Measurements from ENCODE around the gene ZNF420. TPM values are rescaled to one million over a fixed set of nuclear protein-coding genes. Genes with fewer than 3 reads are reported as not detected.
"Not testable (repeated sequence)": the region's sequence is repeated elsewhere in the genome, so short reads cannot be mapped to it uniquely, and the experiment has no call there.

The ZNF420 gene
- polyA plus RNA-seq (ENCODE audit: insufficient read depth in 1 of 5, insufficient read length in 5 of 5, low replicate concordance in 1 of 5): 10 to 100 TPM; 14.5 to 24.8 (median 20.5) TPM
- long read RNA-seq, donor 1, transcript ZNF420-202 (5 exons, 3,535 nt): major isoform, 6 of 6 reads
- long read RNA-seq, donor 1, partial matches to known transcripts: 0 of 6 reads
- long read RNA-seq, donor 1, other reads (novel, unspliced or antisense): 0 of 6 reads
- long read RNA-seq, donor 2, partial matches to known transcripts: 32 of 35 reads
- long read RNA-seq, donor 2, other reads (novel, unspliced or antisense): 0 of 35 reads
- long read RNA-seq, donor 3, partial matches to known transcripts: 0 of 3 reads
- long read RNA-seq, donor 3, other reads (novel, unspliced or antisense): 0 of 3 reads
- long read RNA-seq, donor 4, partial matches to known transcripts: 0 of 1 reads
- long read RNA-seq, donor 4, other reads (novel, unspliced or antisense): 0 of 1 reads
- long read RNA-seq, donor 5, partial matches to known transcripts: 0 of 4 reads
- long read RNA-seq, donor 5, other reads (novel, unspliced or antisense): 0 of 4 reads
- long read RNA-seq, donor 6, transcript ZNF420-202 (5 exons, 3,535 nt): major isoform, 8 of 9 reads
- long read RNA-seq, donor 6, partial matches to known transcripts: 0 of 9 reads
- long read RNA-seq, donor 6, other reads (novel, unspliced or antisense): 0 of 9 reads
- long read RNA-seq, donor 7, partial matches to known transcripts: 0 of 4 reads
- long read RNA-seq, donor 7, other reads (novel, unspliced or antisense): 0 of 4 reads
- long read RNA-seq, donor 8, partial matches to known transcripts: 32 of 33 reads
- long read RNA-seq, donor 8, other reads (novel, unspliced or antisense): 0 of 33 reads

DNA sequence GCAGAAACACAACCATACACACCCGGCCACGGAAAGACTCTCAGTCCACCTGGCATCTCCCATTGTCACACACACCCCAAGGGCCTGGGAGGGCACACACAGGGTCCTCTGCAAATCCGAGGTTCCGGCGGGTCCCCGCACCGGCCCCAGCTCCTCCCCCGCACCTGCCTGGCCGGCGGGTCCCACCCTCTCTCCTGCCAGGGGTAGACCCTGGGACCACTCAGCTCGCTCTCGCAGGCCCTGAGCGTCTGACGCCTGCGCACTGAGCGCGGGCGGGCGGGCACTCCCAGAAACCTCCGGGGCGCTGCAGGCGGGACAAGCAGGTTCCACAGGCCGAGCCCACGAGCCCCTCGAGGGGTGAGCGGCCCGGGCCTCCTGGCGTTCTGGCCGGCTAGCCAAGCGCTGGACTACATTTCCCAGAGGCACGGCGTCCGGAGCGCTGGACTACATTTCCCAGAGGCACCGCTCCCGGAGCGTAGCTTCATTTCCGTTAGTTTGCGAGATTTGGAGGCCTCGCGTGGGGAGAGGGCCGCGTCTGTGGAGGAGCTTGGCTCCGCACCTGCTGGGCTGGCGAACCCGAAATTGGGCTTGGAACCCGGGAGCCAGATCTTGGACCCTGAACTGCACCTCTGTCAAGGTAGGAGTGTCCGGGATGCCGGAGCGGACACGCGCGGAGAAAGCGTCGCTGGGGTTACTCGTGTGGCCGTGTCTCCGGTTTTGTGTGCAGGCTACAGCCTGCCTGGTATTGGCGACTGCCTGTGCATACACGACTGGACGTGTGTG is at the start of gene ZNF420:
TSS of gene ZNF420 (plus strand) at position 500 of the 783 bp plus-strand sequence. CDS start 10,686 bp downstream, outside the sequence.
- peak; percentile 92 to 93 for DNase-seq

DNA sequence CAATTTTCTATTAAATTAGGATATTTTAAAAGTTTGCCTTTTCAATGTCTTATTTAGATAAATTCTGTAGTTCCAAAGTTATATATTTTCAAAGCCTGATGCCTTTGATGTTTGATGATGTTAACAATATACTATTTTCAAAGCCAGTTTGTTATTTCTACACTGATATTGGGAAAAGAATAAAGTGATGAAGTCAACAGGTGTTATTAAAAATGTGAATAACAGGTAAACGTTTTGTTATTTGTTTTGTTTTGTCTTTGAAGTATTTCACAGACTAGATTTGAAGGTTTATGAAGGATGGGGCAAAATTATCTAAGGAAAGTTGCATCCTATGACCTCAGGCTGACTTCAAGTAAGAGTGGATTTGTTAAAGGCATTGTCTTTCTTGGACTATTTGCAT is 33.1 kb upstream of the ZNF420 start:
- DNase-seq: no peak

GRCh38 chr19:37055330-37055729 is 22.9 kb upstream of the ZNF420 start:
- DNase-seq: no peak

DNA sequence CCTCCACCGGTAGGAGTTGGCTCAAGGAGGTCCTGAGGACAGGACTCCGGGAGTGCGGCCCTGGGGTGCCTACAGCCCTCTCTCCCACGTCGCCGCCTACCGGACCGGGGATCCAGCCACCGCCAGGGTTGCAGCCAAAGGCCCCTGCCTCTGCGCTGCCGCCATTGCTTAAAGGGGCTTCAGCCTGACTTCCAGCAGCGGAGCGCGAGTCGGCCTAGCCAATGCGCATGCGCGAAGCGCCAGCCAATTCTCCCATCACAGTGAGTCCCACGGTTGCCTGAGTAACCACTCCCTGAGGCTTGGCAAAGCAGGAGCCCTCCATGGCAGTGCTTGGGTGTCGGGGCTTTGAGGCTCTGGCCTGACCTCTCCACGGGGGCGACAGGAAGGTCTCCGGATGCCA is 21.5 kb upstream of the ZNF420 start:
- DNase-seq: no peak

DNA sequence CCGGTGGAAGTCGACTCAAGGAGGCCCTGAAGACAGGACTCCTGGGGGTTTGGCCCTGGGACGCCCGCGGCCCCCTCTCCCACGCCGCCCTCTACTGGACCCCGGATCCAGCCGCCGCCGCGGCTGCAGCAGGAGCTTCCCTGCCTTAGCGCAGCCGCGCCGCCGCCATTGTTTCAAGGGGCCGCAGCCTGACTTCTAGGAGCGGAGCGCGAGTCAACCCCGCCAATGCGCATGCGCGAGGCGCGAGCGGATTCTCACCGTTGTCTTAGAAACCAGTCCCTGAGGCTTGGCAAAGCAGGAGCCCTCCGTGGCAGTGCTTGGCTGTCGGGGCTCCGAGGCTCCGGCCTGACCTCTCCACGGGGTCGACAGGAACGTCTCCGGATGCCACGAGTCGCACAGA is 19.1 kb upstream of the ZNF420 start:
- no peak for DNase-seq

DNA sequence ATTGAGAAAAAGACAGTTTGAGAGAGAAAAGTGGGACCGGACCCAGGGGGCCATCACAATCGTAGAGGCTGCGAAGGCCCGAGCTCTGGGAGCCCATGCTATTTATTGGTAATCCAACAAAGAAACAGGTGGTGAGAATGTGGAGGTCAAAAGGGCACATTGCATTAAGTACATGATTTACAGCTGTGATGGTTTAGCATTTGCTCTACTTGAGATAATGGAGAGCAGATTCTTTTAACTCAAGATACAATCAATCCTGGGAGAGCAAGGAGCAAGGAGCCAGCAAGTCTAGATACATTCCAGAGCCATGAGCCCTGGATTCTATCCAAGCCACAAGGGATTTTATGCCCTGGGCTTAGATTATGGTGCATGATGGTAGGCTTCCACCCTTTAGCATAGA is 13.3 kb upstream of the ZNF420 start:
- not testable (repeated sequence) for DNase-seq

DNA sequence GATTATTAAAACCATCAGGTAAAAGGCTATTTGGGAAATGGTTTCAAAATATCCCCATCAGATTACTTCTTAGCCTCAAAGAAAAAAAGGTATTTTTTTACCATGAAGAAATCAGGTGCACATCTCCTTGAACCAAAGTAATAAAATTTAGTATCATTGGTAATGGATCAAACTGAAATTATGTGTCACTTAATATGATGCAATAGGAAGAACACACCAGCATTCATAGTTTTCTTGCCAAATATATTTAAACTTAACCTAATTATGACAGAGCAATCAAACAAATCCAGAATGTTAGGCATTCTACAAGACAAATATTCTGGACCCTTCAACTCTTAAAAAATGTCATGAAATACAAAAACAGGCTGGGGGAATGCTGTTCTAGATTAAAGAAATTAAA is 4.1 kb upstream of the ZNF420 start:
- DNase-seq: no peak

DNA sequence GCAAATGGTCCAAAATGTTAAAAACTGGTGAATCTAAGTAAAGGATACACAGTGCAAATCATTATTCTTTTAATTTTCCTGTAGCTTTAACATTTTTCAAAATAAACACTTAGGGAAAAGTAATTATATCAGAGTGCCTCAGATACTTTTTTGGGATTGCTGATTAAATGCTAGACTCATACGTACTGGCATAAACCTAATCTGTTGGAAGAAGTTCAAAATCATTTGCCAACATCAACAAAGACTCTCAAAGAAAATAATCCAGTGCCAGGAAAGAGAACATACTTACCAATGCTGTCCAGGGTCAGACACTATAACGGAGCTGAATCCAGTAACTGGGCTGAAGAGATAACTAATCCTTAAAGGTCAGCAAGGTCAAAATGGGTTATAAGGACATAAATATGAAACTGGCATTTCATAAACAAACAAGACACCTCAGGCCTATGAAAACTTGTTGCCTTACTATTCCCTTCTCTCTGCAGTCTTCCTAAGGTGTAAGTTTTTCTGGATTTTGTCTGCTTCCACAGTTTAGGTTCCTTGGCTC is 3.3 kb upstream of the ZNF420 start:
- DNase-seq: no peak

DNA sequence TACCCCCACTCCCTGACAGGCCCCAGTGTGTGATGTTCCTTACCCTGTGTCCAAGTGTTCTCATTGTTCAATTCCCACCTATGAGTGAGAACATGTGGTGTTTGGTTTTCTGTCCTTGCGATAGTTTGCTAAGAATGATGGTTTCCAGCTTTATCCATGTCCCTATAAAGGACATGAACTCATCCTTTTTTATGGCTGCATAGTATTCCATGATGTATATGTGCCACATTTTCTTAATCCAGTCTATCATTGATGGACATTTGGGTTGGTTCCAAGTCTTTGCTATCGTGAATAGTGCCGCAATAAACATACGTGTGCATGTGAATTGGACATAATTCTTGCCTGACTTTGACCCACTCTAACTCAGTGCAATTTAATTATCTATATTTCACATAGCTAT is 1.7 kb upstream of the ZNF420 start:
- not testable (repeated sequence) for DNase-seq

DNA sequence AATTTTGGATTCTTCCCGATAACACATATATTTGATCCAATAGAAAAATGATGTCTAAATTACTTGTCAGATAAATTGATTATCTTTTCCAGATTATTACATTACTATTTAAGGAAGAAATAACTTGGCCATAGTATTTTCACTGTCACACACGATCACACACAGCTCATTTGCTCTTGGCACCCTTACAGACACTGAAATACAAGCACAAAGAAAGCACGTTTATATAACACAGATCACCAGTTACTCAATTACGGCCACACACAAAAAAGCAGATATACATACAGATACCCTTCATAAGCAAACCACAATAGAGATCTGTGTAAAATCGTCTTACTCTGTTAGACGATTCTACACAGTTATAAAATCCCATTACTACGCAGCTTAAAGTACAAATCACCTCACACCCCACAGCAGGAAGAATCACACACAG is 716 bp upstream of the ZNF420 start:
- DNase-seq: peak; percentile 83 to 84

DNA sequence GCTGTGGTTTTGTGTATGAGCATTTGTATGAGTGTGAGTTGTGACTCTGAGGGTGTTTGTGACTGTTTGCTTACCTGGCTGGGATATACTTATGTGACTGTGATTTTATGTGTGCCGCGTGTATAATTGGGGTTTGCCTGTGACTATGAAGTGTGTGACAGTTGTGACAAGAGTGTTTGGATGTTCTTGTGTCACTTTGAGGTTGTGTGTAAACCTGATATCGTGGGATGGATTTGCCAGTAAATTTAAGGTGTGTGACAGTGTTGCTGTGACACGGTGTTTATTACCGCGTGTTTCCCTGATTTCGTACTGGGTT is 442 bp downstream of the ZNF420 start:
- no peak for DNase-seq

GRCh38 chr19:37079238-37079637 is 1.0 kb downstream of the ZNF420 start:
- peak in 1 of 2 donors; percentile 3 for DNase-seq

- DNase-seq: no peak
Observed at GRCh38 chr19:37082307-37082706, 4.1 kb downstream of the ZNF420 start.

- DNase-seq: no peak
Observed at GRCh38 chr19:37087110-37087509, 8.9 kb downstream of the ZNF420 start.

- DNase-seq: no peak
Observed at GRCh38 chr19:37095859-37096258, 17.6 kb downstream of the ZNF420 start.

DNA sequence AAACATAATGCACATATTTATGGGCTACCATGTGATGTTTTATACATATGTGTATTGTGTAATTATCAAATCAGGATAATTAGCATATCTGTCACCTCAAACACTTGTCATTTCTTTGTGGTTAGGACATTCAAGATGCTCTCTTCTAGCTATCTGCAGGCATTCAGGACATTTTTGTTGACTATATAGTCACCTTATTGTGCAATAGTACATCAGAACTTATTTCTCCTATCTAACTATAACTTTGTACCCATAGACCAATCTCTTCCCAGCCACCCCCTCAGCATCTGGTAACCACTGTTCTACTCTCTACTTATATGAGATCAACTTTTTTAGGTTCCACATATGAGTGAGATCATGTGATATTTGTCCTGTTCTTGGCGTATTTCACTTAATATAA is 20.3 kb downstream of the ZNF420 start:
- no peak for DNase-seq

- not testable (repeated sequence) for DNase-seq
Observed at GRCh38 chr19:37104135-37104534, 25.9 kb downstream of the ZNF420 start.

DNA sequence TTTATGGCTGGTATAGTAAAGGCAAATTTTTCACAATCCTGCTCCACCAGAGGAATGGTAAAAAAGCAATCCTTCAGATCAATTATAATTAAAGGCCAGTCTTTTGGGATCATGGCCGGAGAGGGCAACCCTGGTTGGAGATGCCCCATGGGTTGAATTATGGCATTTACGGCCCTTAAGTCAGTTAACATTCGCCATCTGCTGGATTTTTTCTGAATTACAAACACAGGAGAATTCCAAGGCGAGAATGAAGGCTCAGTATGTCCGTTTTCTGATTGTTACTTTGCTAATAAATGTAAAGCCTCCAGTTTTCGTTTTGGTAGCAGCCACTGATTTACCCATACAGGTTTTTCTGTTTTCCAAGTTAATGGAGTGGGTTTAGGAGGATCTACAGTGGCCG is 33.5 kb downstream of the ZNF420 start:
- DNase-seq: not testable (repeated sequence)

- no peak for DNase-seq
Observed at GRCh38 chr19:37114001-37114400, 35.8 kb downstream of the ZNF420 start.

GRCh38 chr19:37122093-37122492 is 43.9 kb downstream of the ZNF420 start:
- DNase-seq: not testable (repeated sequence)

DNA sequence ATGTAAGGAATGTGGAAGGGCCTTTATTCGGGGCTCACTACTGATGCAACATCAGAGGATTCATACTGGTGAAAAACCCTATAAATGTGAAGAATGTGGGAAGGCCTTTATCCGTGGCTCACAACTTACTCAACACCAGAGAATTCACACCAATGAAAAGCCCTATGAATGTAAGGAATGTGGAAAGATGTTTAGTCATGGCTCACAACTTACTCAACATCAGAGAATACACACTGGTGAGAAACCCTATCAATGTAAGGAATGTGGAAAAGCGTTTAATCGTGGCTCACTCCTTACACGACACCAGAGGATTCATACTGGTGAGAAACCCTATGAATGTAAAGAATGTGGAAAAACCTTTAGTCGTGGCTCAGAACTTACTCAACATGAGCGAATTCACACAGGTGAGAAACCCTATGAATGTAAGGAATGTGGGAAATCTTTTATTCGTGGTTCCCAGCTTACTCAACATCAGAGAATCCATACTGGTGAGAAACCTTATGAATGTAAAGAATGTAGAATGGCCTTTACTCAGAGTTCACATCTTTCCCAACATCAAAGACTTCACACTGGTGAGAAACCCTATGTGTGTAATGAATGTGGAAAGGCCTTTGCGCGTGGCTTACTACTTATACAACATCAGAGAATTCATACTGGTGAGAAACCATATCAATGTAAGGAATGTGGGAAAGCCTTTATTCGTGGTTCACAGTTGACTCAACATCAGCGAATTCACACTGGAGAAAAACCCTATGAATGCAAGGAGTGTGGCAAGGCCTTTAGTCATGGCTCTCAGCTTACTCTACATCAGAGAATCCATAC is 50.0 kb downstream of the ZNF420 start:
- no peak for DNase-seq

All from right lung (tissue), 10 donors.